ENCODE measurements around the gene ALKBH5.

ALKBH5 gene

GRCh38 chr17:18194394-18194793 lies 10.8 kb downstream of the ALKBH5 start:
- Histone ChIP-seq H3K4me2 (ENCODE audit: low read length, poor library complexity, severe bottlenecking) (no peak overlapping the region), H3K14ac (ENCODE audit: low read length in 2 of 2) (no peak overlapping the region), H3K36me3 (ENCODE audit: control insufficient read depth in 1 of 2, insufficient read depth in 2 of 2, low read depth in 1 of 2, low read length in 2 of 2) (peaks cover 37 to 68% of the 10 kb centered on the region in 2 experiments), H2AFZ (ENCODE audit: low read depth, low read length) (no peak overlapping the region), H2BK120ac (ENCODE audit: low read depth, low read length) (no peak overlapping the region), H3K4me3 (ENCODE audit: insufficient read depth in 1 of 2, low read depth in 1 of 2, low read length in 2 of 2) (no peak overlapping the region), H3K4me1 (ENCODE audit: control insufficient read depth, insufficient read depth, low read depth, low read length) (peaks cover 8% of the 10 kb centered on the region), H3K27ac (ENCODE audit: low read length, poor library complexity, severe bottlenecking) (no peak overlapping the region), H3K9ac (ENCODE audit: low read length) (no peak overlapping the region), H3K9me3 (ENCODE audit: control insufficient read depth, low read length) (no peaks in the 10 kb centered on the region), H3K18ac (ENCODE audit: low read depth in 1 of 2, low read length in 2 of 2) (no peak overlapping the region), H2BK5ac (ENCODE audit: low read depth, low read length, poor library complexity, severe bottlenecking) (no peak overlapping the region), H2BK12ac (ENCODE audit: low read length in 2 of 2) (no peak overlapping the region), H4K8ac (ENCODE audit: low read length) (no peak overlapping the region), H2AK5ac (ENCODE audit: low read length, severe bottlenecking) (no peak overlapping the region), H3K23ac (ENCODE audit: low read length in 2 of 2) (no peak overlapping the region), H3K79me1 (replicated peaks; ENCODE audit: low read length, poor library complexity, severe bottlenecking) (peaks cover 24% of the 10 kb centered on the region), H3K4ac (ENCODE audit: low read depth in 1 of 2, low read length in 2 of 2) (no peak overlapping the region), H2BK15ac (ENCODE audit: low read depth, poor library complexity, severe bottlenecking) (no peak overlapping the region), H3K27me3 (ENCODE audit: control insufficient read depth in 1 of 2, insufficient read depth in 1 of 2, low read length in 2 of 2) (no peaks in the 10 kb centered on the region), H4K91ac (ENCODE audit: low read length) (no peak overlapping the region)
- no CpG with 5 or more reads among the region's 4 CpGs for WGBS
- no peak for DNase-seq

- Histone ChIP-seq H2AK5ac (ENCODE audit: low read length, severe bottlenecking) (no peak overlapping the region), H3K9ac (ENCODE audit: low read length) (no peak overlapping the region), H3K4me1 (ENCODE audit: control insufficient read depth, insufficient read depth, low read depth, low read length) (peaks cover 7% of the 10 kb centered on the region), H3K36me3 (ENCODE audit: control insufficient read depth in 1 of 2, insufficient read depth in 2 of 2, low read depth in 1 of 2, low read length in 2 of 2) (peaks cover 40 to 68% of the 10 kb centered on the region in 2 experiments), H3K14ac (ENCODE audit: low read length in 2 of 2) (no peak overlapping the region), H4K8ac (ENCODE audit: low read length) (no peak overlapping the region), H3K18ac (ENCODE audit: low read depth in 1 of 2, low read length in 2 of 2) (no peak overlapping the region), H3K79me1 (replicated peaks; ENCODE audit: low read length, poor library complexity, severe bottlenecking) (peaks cover 24% of the 10 kb centered on the region), H3K9me3 (ENCODE audit: control insufficient read depth, low read length) (no peaks in the 10 kb centered on the region), H3K27ac (ENCODE audit: low read length, poor library complexity, severe bottlenecking) (no peak overlapping the region), H2BK120ac (ENCODE audit: low read depth, low read length) (no peak overlapping the region), H3K4ac (ENCODE audit: low read depth in 1 of 2, low read length in 2 of 2) (no peak overlapping the region), H3K23ac (ENCODE audit: low read length in 2 of 2) (no peak overlapping the region), H2AFZ (ENCODE audit: low read depth, low read length) (no peak overlapping the region), H2BK12ac (ENCODE audit: low read length in 2 of 2) (no peak overlapping the region), H2BK5ac (ENCODE audit: low read depth, low read length, poor library complexity, severe bottlenecking) (no peak overlapping the region), H3K4me2 (ENCODE audit: low read length, poor library complexity, severe bottlenecking) (no peak overlapping the region), H3K4me3 (ENCODE audit: insufficient read depth in 1 of 2, low read depth in 1 of 2, low read length in 2 of 2) (no peak overlapping the region), H3K27me3 (ENCODE audit: control insufficient read depth in 1 of 2, insufficient read depth in 1 of 2, low read length in 2 of 2) (no peaks in the 10 kb centered on the region), H4K91ac (ENCODE audit: low read length) (no peak overlapping the region), H2BK15ac (ENCODE audit: low read depth, poor library complexity, severe bottlenecking) (no peak overlapping the region)
- 87% methylated on average over 4 of the region's 4 CpGs for WGBS
- no peak for DNase-seq
Observed at GRCh38 chr17:18194804-18195203, 11.2 kb downstream of the ALKBH5 start.

GRCh38 chr17:18195246-18195645 lies 11.6 kb downstream of the ALKBH5 start:
- H3K4ac ChIP-seq (ENCODE audit: low read depth in 1 of 2, low read length in 2 of 2), result no peak overlapping the region
- H3K9me3 ChIP-seq (ENCODE audit: control insufficient read depth, low read length), result no peaks in the 10 kb centered on the region
- no peak overlapping the region for H3K18ac ChIP-seq (ENCODE audit: low read depth in 1 of 2, low read length in 2 of 2)
- H2BK12ac ChIP-seq (ENCODE audit: low read length in 2 of 2), result no peak overlapping the region
- H2BK5ac ChIP-seq (ENCODE audit: low read depth, low read length, poor library complexity, severe bottlenecking), result no peak overlapping the region
- H4K8ac ChIP-seq (ENCODE audit: low read length), result no peak overlapping the region
- no peak overlapping the region for H3K9ac ChIP-seq (ENCODE audit: low read length)
- no peak overlapping the region for H3K27ac ChIP-seq (ENCODE audit: low read length, poor library complexity, severe bottlenecking)
- H3K27me3 ChIP-seq (ENCODE audit: control insufficient read depth in 1 of 2, insufficient read depth in 1 of 2, low read length in 2 of 2), result no peaks in the 10 kb centered on the region
- peaks cover 26% of the 10 kb centered on the region for H3K79me1 ChIP-seq (replicated peaks; ENCODE audit: low read length, poor library complexity, severe bottlenecking)
- peaks cover 37 to 67% of the 10 kb centered on the region in 2 experiments for H3K36me3 ChIP-seq (ENCODE audit: control insufficient read depth in 1 of 2, insufficient read depth in 2 of 2, low read depth in 1 of 2, low read length in 2 of 2)
- no peak for DNase-seq
- peaks cover 5% of the 10 kb centered on the region for H3K4me1 ChIP-seq (ENCODE audit: control insufficient read depth, insufficient read depth, low read depth, low read length)
- H2AFZ ChIP-seq (ENCODE audit: low read depth, low read length), result no peak overlapping the region
- no peak overlapping the region for H3K23ac ChIP-seq (ENCODE audit: low read length in 2 of 2)
- H3K4me3 ChIP-seq (ENCODE audit: insufficient read depth in 1 of 2, low read depth in 1 of 2, low read length in 2 of 2), result no peak overlapping the region
- H3K4me2 ChIP-seq (ENCODE audit: low read length, poor library complexity, severe bottlenecking), result no peak overlapping the region
- H2AK5ac ChIP-seq (ENCODE audit: low read length, severe bottlenecking), result no peak overlapping the region
- H4K91ac ChIP-seq (ENCODE audit: low read length), result no peak overlapping the region
- H2BK120ac ChIP-seq (ENCODE audit: low read depth, low read length), result no peak overlapping the region
- no peak overlapping the region for H2BK15ac ChIP-seq (ENCODE audit: low read depth, poor library complexity, severe bottlenecking)
- H3K14ac ChIP-seq (ENCODE audit: low read length in 2 of 2), result no peak overlapping the region
- WGBS, result over 99% methylated on average over 4 of the region's 5 CpGs

GRCh38 chr17:18197535-18198194 lies 14.0 kb downstream of the ALKBH5 start:
- Histone ChIP-seq H3K4me2 (ENCODE audit: low read length, poor library complexity, severe bottlenecking) (no peak overlapping the region), H2BK120ac (ENCODE audit: low read depth, low read length) (no peak overlapping the region), H3K9ac (ENCODE audit: low read length) (no peak overlapping the region), H3K27ac (ENCODE audit: low read length, poor library complexity, severe bottlenecking) (no peak overlapping the region), H2AK5ac (ENCODE audit: low read length, severe bottlenecking) (no peak overlapping the region), H4K91ac (ENCODE audit: low read length) (no peak overlapping the region), H3K36me3 (ENCODE audit: control insufficient read depth in 1 of 2, insufficient read depth in 2 of 2, low read depth in 1 of 2, low read length in 2 of 2) (peaks cover 54 to 75% of the 10 kb centered on the region in 2 experiments), H2AFZ (ENCODE audit: low read depth, low read length) (no peak overlapping the region), H3K14ac (ENCODE audit: low read length in 2 of 2) (no peak overlapping the region), H3K18ac (ENCODE audit: low read depth in 1 of 2, low read length in 2 of 2) (no peak overlapping the region), H3K4me1 (ENCODE audit: control insufficient read depth, insufficient read depth, low read depth, low read length) (no peaks in the 10 kb centered on the region), H3K23ac (ENCODE audit: low read length in 2 of 2) (no peak overlapping the region), H3K9me3 (ENCODE audit: control insufficient read depth, low read length) (no peaks in the 10 kb centered on the region), H2BK12ac (ENCODE audit: low read length in 2 of 2) (no peak overlapping the region), H2BK15ac (ENCODE audit: low read depth, poor library complexity, severe bottlenecking) (no peak overlapping the region), H2BK5ac (ENCODE audit: low read depth, low read length, poor library complexity, severe bottlenecking) (no peak overlapping the region), H3K4ac (ENCODE audit: low read depth in 1 of 2, low read length in 2 of 2) (no peak overlapping the region), H3K79me1 (replicated peaks; ENCODE audit: low read length, poor library complexity, severe bottlenecking) (peaks cover 26% of the 10 kb centered on the region), H3K4me3 (ENCODE audit: insufficient read depth in 1 of 2, low read depth in 1 of 2, low read length in 2 of 2) (no peak overlapping the region), H3K27me3 (ENCODE audit: control insufficient read depth in 1 of 2, insufficient read depth in 1 of 2, low read length in 2 of 2) (no peaks in the 10 kb centered on the region), H4K8ac (ENCODE audit: low read length) (no peak overlapping the region)
- DNase-seq, result no peak
- WGBS, result 96% methylated on average over 3 of the region's 3 CpGs
